B cell (primary cell): ENCODE results near the gene ANK3.

Experiments
- CTCF ChIP-seq: fragments of 200-600 bp; IDR thresholded peaks from one replicate; pipeline ENCODE4 v1.8.0; 2022; ENCODE audit warnings: antibody characterized with exemption, mild to moderate bottlenecking
- EZH2 ChIP-seq: IDR thresholded peaks from 2 replicates; pipeline ENCODE4 v1.6.1; 2012; ENCODE audit warnings: borderline replicate concordance, low read depth, mild to moderate bottlenecking, moderate library complexity, low read length; ENCODE audit not compliant: insufficient read depth, poor library complexity, severe bottlenecking

- TF ChIP-seq EZH2 (no peak), CTCF (no peak)
These were observed 316.3 kb downstream of the ANK3 start for GRCh38 chr10:60073397-60073780.
